SK-N-SH (cell line): Measurements from ENCODE around the gene TP53I13. TPM values are rescaled to one million over a fixed set of nuclear protein-coding genes. Genes with fewer than 3 reads are reported as not detected.

ENCODE experiments used
- CTCF ChIA-PET: fragments of 300-600, 350-600 bp; formaldehyde crosslinking; extraction: SDS; loops from one replicate; lab custom pipeline; 2021; lab: Yijun Ruan, JAX
- POLR2A ChIA-PET: fragments of 350-600 bp; sonication (Branson Sonifier 250); formaldehyde crosslinking; extraction: SDS; loops from one replicate; lab custom pipeline; 2020; ENCODE audit warnings: antibody characterized with exemption, inconsistent platforms; lab: Yijun Ruan, JAX
- DNase-seq: peaks from one replicate; pipeline ENCODE4 v3.0.0; 2012
- H2AFZ ChIP-seq: fragments of 200-600 bp; sonication (generic); 2 replicates; pipeline ENCODE4 v1.8.1; 2016; ENCODE audit warnings: antibody characterized with exemption, mild to moderate bottlenecking, low read depth
- H3F3A ChIP-seq: fragments of 200-600 bp; sonication (generic); replicated peaks from 2 replicates; pipeline ENCODE3; 2016; ENCODE audit warnings: antibody characterized with exemption, mild to moderate bottlenecking; ENCODE audit not compliant: insufficient read depth
- H3K27ac ChIP-seq, 2 experiments: fragments of 200-500 bp in 1 of 2; fragments of 200-600 bp in 1 of 2; sonication (Bioruptor generic) in 1 of 2; sonication (generic), shearing (Covaris generic) in 1 of 2; 2 replicates each; pipeline versions ENCODE4 v1.5.1 to v1.6.1; 2014 to 2016; ENCODE audit warnings: low read depth in 2 of 2, inconsistent platforms in 1 of 2, low read length in 1 of 2, mild to moderate bottlenecking in 1 of 2, mixed read lengths in 1 of 2
- H3K27me3 ChIP-seq: fragments of 200-600 bp; sonication (generic), shearing (Covaris generic); 2 replicates; pipeline ENCODE4 v1.6.1; 2016; ENCODE audit warnings: mixed run types; ENCODE audit not compliant: insufficient read depth
- H3K36me3 ChIP-seq, 2 experiments: fragments of 200-500 bp in 1 of 2; fragments of 200-600 bp in 1 of 2; sonication (Bioruptor generic) in 1 of 2; sonication (generic) in 1 of 2; replicated peaks in 1 of 2; 2 replicates each; pipeline versions ENCODE3 to v1.5.1; 2014 to 2016; ENCODE audit warnings: low read length in 1 of 2, mild to moderate bottlenecking in 1 of 2; ENCODE audit not compliant: insufficient read depth in 2 of 2, control insufficient read depth in 1 of 2
- H3K4me1 ChIP-seq, 2 experiments: fragments of 200-500 bp in 1 of 2; fragments of 200-600 bp in 1 of 2; sonication (Bioruptor generic) in 1 of 2; sonication (generic), shearing (Covaris generic) in 1 of 2; 2 replicates each; pipeline versions ENCODE4 v1.5.1 to v1.6.1; 2014 to 2016; ENCODE audit warnings: low read depth in 1 of 2, low read length in 1 of 2, mixed run types in 1 of 2; ENCODE audit not compliant: insufficient read depth in 2 of 2, control insufficient read depth in 1 of 2
- H3K4me2 ChIP-seq: fragments of 200-600 bp; sonication (generic), shearing (Covaris generic); 2 replicates; pipeline ENCODE4 v1.6.1; 2017; ENCODE audit warnings: mixed run types
- H3K4me3 ChIP-seq, 2 experiments: fragments of 200-500 bp in 1 of 2; fragments of 200-600 bp in 1 of 2; sonication (Bioruptor generic) in 1 of 2; sonication (generic), shearing (Covaris generic) in 1 of 2; 2 replicates each; pipeline versions ENCODE4 v1.5.1 to v1.8.1; 2014 to 2016; ENCODE audit warnings: low read depth in 2 of 2, inconsistent platforms in 1 of 2, low read length in 1 of 2, mild to moderate bottlenecking in 1 of 2, mixed read lengths in 1 of 2, moderate library complexity in 1 of 2
- H3K79me2 ChIP-seq: fragments of 200-600 bp; sonication (generic); 2 replicates; pipeline ENCODE4 v1.8.1; 2017; ENCODE audit warnings: mild to moderate bottlenecking; ENCODE audit not compliant: insufficient read depth
- H3K9ac ChIP-seq: fragments of 200-600 bp; sonication (generic); 2 replicates; pipeline ENCODE4 v1.6.1; 2017; ENCODE audit warnings: mixed run types
- H3K9me2 ChIP-seq: fragments of 200-600 bp; sonication (generic); 2 replicates; pipeline ENCODE4 v1.6.1; 2017; ENCODE audit warnings: mixed run types
- H3K9me3 ChIP-seq: fragments of 200-600 bp; sonication (generic); 2 replicates; pipeline ENCODE4 v1.6.1; 2017; ENCODE audit warnings: mixed run types, mild to moderate bottlenecking, moderate library complexity
- H4K20me1 ChIP-seq: fragments of 200-600 bp; sonication (generic); 2 replicates; pipeline ENCODE4 v1.6.1; 2017; ENCODE audit warnings: mild to moderate bottlenecking, mixed run types; ENCODE audit not compliant: insufficient read depth
- FOXM1 ChIP-seq: IDR thresholded peaks from 2 replicates; pipeline ENCODE4 v1.4.0; 2012; ENCODE audit warnings: low read depth, mild to moderate bottlenecking
- GABPA ChIP-seq: IDR thresholded peaks from 2 replicates; pipeline ENCODE4 v1.4.0; 2012; ENCODE audit warnings: low read depth, mild to moderate bottlenecking
- GATA2 ChIP-seq: sonication (generic); formaldehyde crosslinking; IDR thresholded peaks from 2 replicates; pipeline ENCODE4 v1.5.0; 2020; ENCODE audit warnings: mild to moderate bottlenecking, missing genetic modification reagents
- MXI1 ChIP-seq: IDR thresholded peaks from 2 replicates; pipeline ENCODE4 v1.6.1; 2012; ENCODE audit warnings: mild to moderate bottlenecking, low read depth, low read length, improper control_type of control experiment
- NFIC ChIP-seq: IDR thresholded peaks from 2 replicates; pipeline ENCODE4 v1.4.0; 2012; ENCODE audit warnings: borderline replicate concordance
- PBX3 ChIP-seq: IDR thresholded peaks from 2 replicates; pipeline ENCODE4; 2012
- POLR2AphosphoS5 ChIP-seq: IDR thresholded peaks from 2 replicates; pipeline ENCODE4 v1.6.1; 2012; ENCODE audit warnings: low read depth, low read length
- RAD21 ChIP-seq: IDR thresholded peaks from 2 replicates; pipeline ENCODE4 v1.6.1; 2012; ENCODE audit warnings: mild to moderate bottlenecking, low read length
- RXRA ChIP-seq: IDR thresholded peaks from 2 replicates; pipeline ENCODE4 v1.4.0; 2012; ENCODE audit warnings: low read depth, mild to moderate bottlenecking, borderline replicate concordance
- SIN3A ChIP-seq: IDR thresholded peaks from 2 replicates; pipeline ENCODE4 v1.6.1; 2012; ENCODE audit warnings: low read depth, mild to moderate bottlenecking, low read length, moderate library complexity, borderline replicate concordance
- SMC3 ChIP-seq: IDR thresholded peaks from 2 replicates; pipeline ENCODE4 v1.6.1; 2012; ENCODE audit warnings: low read depth, low read length, improper control_type of control experiment
- TCF12 ChIP-seq: IDR thresholded peaks from 2 replicates; pipeline ENCODE4 v1.4.0; 2012
- TEAD4 ChIP-seq: IDR thresholded peaks from 2 replicates; pipeline ENCODE4 v1.4.0; 2012; ENCODE audit warnings: mild to moderate bottlenecking, borderline replicate concordance; ENCODE audit not compliant: insufficient read depth
- YY1 ChIP-seq: IDR thresholded peaks from 2 replicates; pipeline ENCODE4 v1.4.0; 2012; ENCODE audit warnings: low read depth, mild to moderate bottlenecking
- WGBS: methylation state at CpG from one replicate; pipeline ENCODE4 v1.1.6; 2017; ENCODE audit warnings: low lambda C conversion rate; 5-methylcytosine and 5-hydroxymethylcytosine counted together
- polyA plus RNA-seq, 3 experiments: library from polyadenylated mRNA; depleted of rRNA; stranded (reverse); fragments of >200 nt; gene quantifications; 2 replicates each; pipeline ENCODE4 v1.2.3, GENCODE V29; 2012
- TF ChIP-seq, protein P1 (sequence below): IDR thresholded peaks from 2 replicates; pipeline ENCODE4 v1.4.0; 2012; ENCODE audit warnings: low read depth
- TF ChIP-seq, protein P2 (sequence below): fragments of 150-350 bp; IDR thresholded peaks from 2 replicates; pipeline ENCODE4 v1.6.1; 2016; ENCODE audit warnings: mild to moderate bottlenecking, low read depth, low read length
- TF ChIP-seq, protein P3 (sequence below): IDR thresholded peaks from 2 replicates; pipeline ENCODE4 v1.4.0; 2012; ENCODE audit warnings: low read depth, borderline replicate concordance
- TF ChIP-seq, protein P4 (sequence below): fragments of 150-350 bp; IDR thresholded peaks from 2 replicates; pipeline ENCODE4 v1.6.1; 2017; ENCODE audit warnings: antibody characterized with exemption, low read length, low read depth, borderline replicate concordance
- TF ChIP-seq, protein P5 (sequence below): IDR thresholded peaks from 2 replicates; pipeline ENCODE4 v1.6.1; 2012; ENCODE audit warnings: mild to moderate bottlenecking, low read depth, low read length, moderate library complexity

The TP53I13 gene
- polyA plus RNA-seq, 1 of the 3 experiments (the other 2 are of a cell fraction), result 39.2 TPM

- Histone ChIP-seq H4K20me1 (no peaks in the 10 kb centered on the region), H3K36me3 (peaks cover 0 to 23% of the 10 kb centered on the region in 2 experiments), H3K27me3 (no peaks in the 10 kb centered on the region), H3K4me3 (no peak overlapping the region), H3K9me3 (no peaks in the 10 kb centered on the region), H3F3A (no peaks in the 10 kb centered on the region), H2AFZ (no peak overlapping the region), H3K9me2 (no peaks in the 10 kb centered on the region), H3K9ac (no peak overlapping the region), H3K4me2 (no peak overlapping the region), H3K27ac (no peak overlapping the region), H3K79me2 (peaks cover 6% of the 10 kb centered on the region; the same call in 1 of the 2 replicates), H3K4me1 (no peaks in the 10 kb centered on the region; a peak in 1 of 4 replicates)
- ChIA-PET CTCF (interaction anchor here (1.0 to 1.9 kb wide), 4 partner anchors 8 to 496 kb away, joined by 3 to 11 read pairs (median 4); no protein-coding TSS in a partner anchor), POLR2A (no interaction called here)
- DNase-seq, result no peak
- TF ChIP-seq, protein P1, sequence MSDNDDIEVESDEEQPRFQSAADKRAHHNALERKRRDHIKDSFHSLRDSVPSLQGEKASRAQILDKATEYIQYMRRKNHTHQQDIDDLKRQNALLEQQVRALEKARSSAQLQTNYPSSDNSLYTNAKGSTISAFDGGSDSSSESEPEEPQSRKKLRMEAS, result no peak
- TF ChIP-seq NFIC (no peak), PBX3 (no peak)
- TF ChIP-seq, protein P2, sequence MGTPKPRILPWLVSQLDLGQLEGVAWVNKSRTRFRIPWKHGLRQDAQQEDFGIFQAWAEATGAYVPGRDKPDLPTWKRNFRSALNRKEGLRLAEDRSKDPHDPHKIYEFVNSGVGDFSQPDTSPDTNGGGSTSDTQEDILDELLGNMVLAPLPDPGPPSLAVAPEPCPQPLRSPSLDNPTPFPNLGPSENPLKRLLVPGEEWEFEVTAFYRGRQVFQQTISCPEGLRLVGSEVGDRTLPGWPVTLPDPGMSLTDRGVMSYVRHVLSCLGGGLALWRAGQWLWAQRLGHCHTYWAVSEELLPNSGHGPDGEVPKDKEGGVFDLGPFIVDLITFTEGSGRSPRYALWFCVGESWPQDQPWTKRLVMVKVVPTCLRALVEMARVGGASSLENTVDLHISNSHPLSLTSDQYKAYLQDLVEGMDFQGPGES, result no peak
- 95% methylated on average over 13 of the region's 15 CpGs for WGBS
These were observed 40.5 kb downstream of the TP53I13 start for GRCh38 chr17:29608986-29609385.

GRCh38 chr17:29610395-29610794, 41.9 kb downstream of the TP53I13 start:
- Histone ChIP-seq H3K9ac (no peak overlapping the region), H3K4me1 (peaks cover 0 to 2% of the 10 kb centered on the region in 2 experiments; a peak in 1 of 4 replicates), H3K36me3 (peaks cover 0 to 31% of the 10 kb centered on the region in 2 experiments), H3K4me3 (no peak overlapping the region), H3K79me2 (no peaks in the 10 kb centered on the region), H3K9me2 (no peaks in the 10 kb centered on the region), H3K4me2 (no peak overlapping the region), H3K27ac (no peak overlapping the region; a peak in 1 of 4 replicates), H2AFZ (no peak overlapping the region), H3F3A (no peaks in the 10 kb centered on the region), H4K20me1 (no peaks in the 10 kb centered on the region), H3K9me3 (no peaks in the 10 kb centered on the region), H3K27me3 (no peaks in the 10 kb centered on the region)
- CTCF ChIA-PET, result no interaction called here
- 95% methylated on average over 3 of the region's 3 CpGs for WGBS
- DNase-seq, result no peak
- POLR2A ChIA-PET, result no interaction called here
- TF ChIP-seq TCF12 (no peak), FOXM1 (no peak), MXI1 (no peak), RXRA (no peak), RAD21 (no peak), TEAD4 (no peak), GATA2 (CRISPR knock-in tag) (no peak), GABPA (no peak), YY1 (no peak), PBX3 (no peak), SMC3 (no peak), SIN3A (no peak), POLR2AphosphoS5 (no peak)
- TF ChIP-seq, protein P3, sequence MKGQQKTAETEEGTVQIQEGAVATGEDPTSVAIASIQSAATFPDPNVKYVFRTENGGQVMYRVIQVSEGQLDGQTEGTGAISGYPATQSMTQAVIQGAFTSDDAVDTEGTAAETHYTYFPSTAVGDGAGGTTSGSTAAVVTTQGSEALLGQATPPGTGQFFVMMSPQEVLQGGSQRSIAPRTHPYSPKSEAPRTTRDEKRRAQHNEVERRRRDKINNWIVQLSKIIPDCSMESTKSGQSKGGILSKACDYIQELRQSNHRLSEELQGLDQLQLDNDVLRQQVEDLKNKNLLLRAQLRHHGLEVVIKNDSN, result no peak
- TF ChIP-seq, protein P4, sequence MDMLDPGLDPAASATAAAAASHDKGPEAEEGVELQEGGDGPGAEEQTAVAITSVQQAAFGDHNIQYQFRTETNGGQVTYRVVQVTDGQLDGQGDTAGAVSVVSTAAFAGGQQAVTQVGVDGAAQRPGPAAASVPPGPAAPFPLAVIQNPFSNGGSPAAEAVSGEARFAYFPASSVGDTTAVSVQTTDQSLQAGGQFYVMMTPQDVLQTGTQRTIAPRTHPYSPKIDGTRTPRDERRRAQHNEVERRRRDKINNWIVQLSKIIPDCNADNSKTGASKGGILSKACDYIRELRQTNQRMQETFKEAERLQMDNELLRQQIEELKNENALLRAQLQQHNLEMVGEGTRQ, result no peak
- TF ChIP-seq, protein P5, sequence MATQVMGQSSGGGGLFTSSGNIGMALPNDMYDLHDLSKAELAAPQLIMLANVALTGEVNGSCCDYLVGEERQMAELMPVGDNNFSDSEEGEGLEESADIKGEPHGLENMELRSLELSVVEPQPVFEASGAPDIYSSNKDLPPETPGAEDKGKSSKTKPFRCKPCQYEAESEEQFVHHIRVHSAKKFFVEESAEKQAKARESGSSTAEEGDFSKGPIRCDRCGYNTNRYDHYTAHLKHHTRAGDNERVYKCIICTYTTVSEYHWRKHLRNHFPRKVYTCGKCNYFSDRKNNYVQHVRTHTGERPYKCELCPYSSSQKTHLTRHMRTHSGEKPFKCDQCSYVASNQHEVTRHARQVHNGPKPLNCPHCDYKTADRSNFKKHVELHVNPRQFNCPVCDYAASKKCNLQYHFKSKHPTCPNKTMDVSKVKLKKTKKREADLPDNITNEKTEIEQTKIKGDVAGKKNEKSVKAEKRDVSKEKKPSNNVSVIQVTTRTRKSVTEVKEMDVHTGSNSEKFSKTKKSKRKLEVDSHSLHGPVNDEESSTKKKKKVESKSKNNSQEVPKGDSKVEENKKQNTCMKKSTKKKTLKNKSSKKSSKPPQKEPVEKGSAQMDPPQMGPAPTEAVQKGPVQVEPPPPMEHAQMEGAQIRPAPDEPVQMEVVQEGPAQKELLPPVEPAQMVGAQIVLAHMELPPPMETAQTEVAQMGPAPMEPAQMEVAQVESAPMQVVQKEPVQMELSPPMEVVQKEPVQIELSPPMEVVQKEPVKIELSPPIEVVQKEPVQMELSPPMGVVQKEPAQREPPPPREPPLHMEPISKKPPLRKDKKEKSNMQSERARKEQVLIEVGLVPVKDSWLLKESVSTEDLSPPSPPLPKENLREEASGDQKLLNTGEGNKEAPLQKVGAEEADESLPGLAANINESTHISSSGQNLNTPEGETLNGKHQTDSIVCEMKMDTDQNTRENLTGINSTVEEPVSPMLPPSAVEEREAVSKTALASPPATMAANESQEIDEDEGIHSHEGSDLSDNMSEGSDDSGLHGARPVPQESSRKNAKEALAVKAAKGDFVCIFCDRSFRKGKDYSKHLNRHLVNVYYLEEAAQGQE, result no peak
